Calu3 (cell line): ENCODE data around the gene MAT2B. TPM values are rescaled to one million over a fixed set of nuclear protein-coding genes. Genes with fewer than 3 reads are reported as not detected.

Source experiments
- BruUV-seq: library from RNA; stranded (reverse); fragments of 400-500 nt; replicated peaks from 2 replicates; lab custom pipeline; 2021; lab: Mats Ljungman, UMichigan
- CTCF ChIA-PET: fragments of 300-600 bp; sonication (Branson Sonifier 250); formaldehyde crosslinking; loops from one replicate; lab custom pipeline; 2022; ENCODE audit warnings: antibody characterized with exemption; lab: Charles Lee
- DNase-seq: peaks from one replicate; pipeline ENCODE4 v3.0.0; 2022
- H3K27ac Mint-ChIP-seq: one replicate; pipeline ENCODE4 v1.8.0; 2022; ENCODE audit warnings: mixed read lengths; ENCODE audit not compliant: unreplicated experiment
- H3K27me3 Mint-ChIP-seq: one replicate; pipeline ENCODE4 v1.8.0; 2022; ENCODE audit warnings: mixed read lengths; ENCODE audit not compliant: unreplicated experiment
- H3K36me3 Mint-ChIP-seq: one replicate; pipeline ENCODE4 v1.8.0; 2022; ENCODE audit warnings: mild to moderate bottlenecking, moderate library complexity, mixed read lengths; ENCODE audit not compliant: insufficient read depth, unreplicated experiment
- H3K4me1 Mint-ChIP-seq: one replicate; pipeline ENCODE4 v1.8.0; 2022; ENCODE audit warnings: mild to moderate bottlenecking, low read depth, mixed read lengths; ENCODE audit not compliant: unreplicated experiment
- H3K4me3 Mint-ChIP-seq: one replicate; pipeline ENCODE4 v1.8.0; 2022; ENCODE audit warnings: mild to moderate bottlenecking, low read depth, moderate library complexity, mixed read lengths; ENCODE audit not compliant: unreplicated experiment
- H3K9me3 Mint-ChIP-seq: one replicate; pipeline ENCODE4 v1.8.0; 2022; ENCODE audit warnings: low read depth, mixed read lengths; ENCODE audit not compliant: unreplicated experiment
- CTCF ChIP-seq: fragments of 200-600 bp; IDR thresholded peaks from one replicate; pipeline ENCODE4 v1.8.0; 2022; ENCODE audit warnings: antibody characterized with exemption; ENCODE audit not compliant: unreplicated experiment
- intact Hi-C: fragments of 100-400 bp; cut with micrococcal nuclease; formaldehyde crosslinking; loops from one replicate; pipeline ENCODE4 v1.10.0; 2022; ENCODE audit not compliant: unreplicated experiment
- total RNA-seq: library from RNA; stranded (reverse); gene quantifications from 2 replicates; pipeline ENCODE4 v1.2.3, GENCODE V29; 2022

MAT2B gene
- total RNA-seq, 1 experiment from 2014 or later = 85.5 TPM

DNA sequence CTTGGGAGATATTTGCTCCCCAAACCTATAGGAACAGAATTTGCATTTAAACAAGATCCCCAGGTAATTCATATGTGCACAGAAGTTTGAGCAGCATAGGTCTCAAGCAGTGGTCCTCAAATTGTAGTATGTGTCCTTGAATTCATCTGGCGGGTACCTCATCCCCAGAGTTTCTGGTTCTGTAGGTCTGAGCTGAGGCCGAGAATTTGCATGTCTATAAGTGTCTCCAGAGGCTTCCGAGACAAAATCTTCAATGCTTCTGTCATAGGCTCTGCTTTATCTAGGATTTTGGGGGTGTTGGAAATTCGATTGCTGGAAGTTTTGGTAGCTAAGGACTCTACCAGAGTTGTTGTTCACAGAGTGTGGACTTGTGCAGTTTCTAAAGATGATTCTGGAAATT lies 38.6 kb downstream of the MAT2B start:
- Mint-ChIP-seq H3K4me3 (no peak overlapping the region), H3K27ac (no peak overlapping the region), H3K4me1 (no peaks in the 10 kb centered on the region), H3K36me3 (no peaks in the 10 kb centered on the region), H3K9me3 (no peaks in the 10 kb centered on the region), H3K27me3 (no peaks in the 10 kb centered on the region)
- TF ChIP-seq CTCF = no peak
- intact Hi-C loops = no loop called here
- BruUV-seq = no TSS peak
- no peak for DNase-seq
- CTCF ChIA-PET = no interaction called here

- intact Hi-C loops = no loop called here
- CTCF ChIA-PET = no interaction called here
- Mint-ChIP-seq H3K27ac (no peak overlapping the region), H3K36me3 (no peaks in the 10 kb centered on the region), H3K9me3 (no peaks in the 10 kb centered on the region), H3K4me1 (no peaks in the 10 kb centered on the region), H3K27me3 (no peaks in the 10 kb centered on the region), H3K4me3 (no peak overlapping the region)
- BruUV-seq = no TSS peak
- no peak for DNase-seq
- no peak for TF ChIP-seq CTCF
Measured at GRCh38 chr5:163544836-163545235, 39.4 kb downstream of the MAT2B start.

DNA sequence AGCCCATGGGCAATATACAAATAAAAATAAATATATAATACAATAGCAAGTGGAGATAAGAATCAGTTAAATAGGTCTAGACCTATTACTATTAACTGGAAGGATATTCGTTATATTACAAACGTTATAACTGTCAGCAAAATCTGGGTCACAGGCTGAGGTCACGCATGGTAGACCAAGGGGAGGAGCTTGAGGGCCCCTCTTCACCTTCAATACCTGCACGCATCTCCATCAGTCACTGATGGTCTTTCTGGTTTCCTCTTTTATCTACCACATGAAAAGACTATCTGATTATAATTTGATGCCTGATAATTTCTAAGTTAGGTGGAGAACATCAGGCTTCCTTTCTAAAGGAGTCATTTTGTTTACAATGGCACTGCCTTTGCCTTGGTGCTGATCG lies 43.2 kb downstream of the MAT2B start:
- intact Hi-C loops = no loop called here
- Mint-ChIP-seq H3K27me3 (no peaks in the 10 kb centered on the region), H3K9me3 (no peaks in the 10 kb centered on the region), H3K27ac (no peak overlapping the region), H3K36me3 (no peaks in the 10 kb centered on the region), H3K4me1 (no peaks in the 10 kb centered on the region), H3K4me3 (no peak overlapping the region)
- DNase-seq = no peak
- TF ChIP-seq CTCF = no peak
- CTCF ChIA-PET = interaction anchor here (0.7 kb wide), 2 partner anchors 468 to 543 kb away, joined by 3 read pairs; no protein-coding TSS in a partner anchor
- BruUV-seq = no TSS peak

DNA sequence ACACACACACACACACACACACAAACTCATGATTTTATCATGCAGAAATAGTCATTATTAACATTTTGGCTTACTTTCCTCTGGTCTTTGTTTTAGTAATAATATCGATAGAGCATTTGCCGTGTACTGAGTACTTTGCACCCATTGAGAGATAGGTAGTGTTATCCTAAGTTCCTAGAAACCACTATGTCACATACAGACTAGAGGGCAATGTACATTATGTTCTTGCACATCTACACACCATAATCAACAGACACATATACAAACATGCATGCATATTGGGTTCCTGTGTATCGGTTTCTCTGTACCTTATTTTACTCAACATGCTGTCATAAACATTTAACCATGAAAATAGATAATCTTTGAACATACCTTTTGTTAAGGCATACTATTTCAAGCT lies 45.7 kb downstream of the MAT2B start:
- Mint-ChIP-seq H3K4me3 (no peak overlapping the region), H3K36me3 (no peaks in the 10 kb centered on the region), H3K27ac (no peak overlapping the region), H3K9me3 (no peaks in the 10 kb centered on the region), H3K4me1 (no peaks in the 10 kb centered on the region), H3K27me3 (no peaks in the 10 kb centered on the region)
- CTCF ChIA-PET = no interaction called here
- intact Hi-C loops = no loop called here
- BruUV-seq = no TSS peak
- TF ChIP-seq CTCF = no peak
- no peak for DNase-seq

DNA sequence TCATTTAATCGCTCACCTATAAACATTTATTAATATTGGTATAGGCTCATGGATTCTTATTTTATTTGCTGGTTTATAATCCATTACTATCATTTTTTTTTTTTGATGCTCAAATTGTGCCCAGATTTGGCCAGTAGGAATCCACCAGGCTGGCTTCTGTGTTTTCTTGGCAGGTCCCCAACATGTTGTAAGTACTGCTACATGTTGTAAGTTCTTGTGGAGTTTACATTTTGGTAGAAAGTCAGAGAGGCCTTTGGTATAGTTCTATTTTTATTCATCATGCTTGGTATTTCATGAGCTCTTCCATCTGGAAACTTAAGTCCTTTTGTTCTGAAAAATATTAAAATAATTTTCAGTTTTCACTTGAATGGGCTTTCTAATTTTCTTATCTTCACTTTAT lies 47.1 kb downstream of the MAT2B start:
- no TSS peak for BruUV-seq
- no peaks in the 10 kb centered on the region for H3K27me3 Mint-ChIP-seq
- no peak overlapping the region for H3K27ac Mint-ChIP-seq
- no peak overlapping the region for H3K4me3 Mint-ChIP-seq
- no peak for DNase-seq
- no peaks in the 10 kb centered on the region for H3K9me3 Mint-ChIP-seq
- TF ChIP-seq CTCF = no peak
- H3K4me1 Mint-ChIP-seq = no peaks in the 10 kb centered on the region
- H3K36me3 Mint-ChIP-seq = no peaks in the 10 kb centered on the region
- intact Hi-C loops = no loop called here
- CTCF ChIA-PET = no interaction called here
